ENCODE measurements around the gene BNIPL. TPM values are rescaled to one million over a fixed set of nuclear protein-coding genes. Genes with fewer than 3 reads are reported as not detected.

The BNIPL gene
- total RNA-seq, 2 donors from 2014 or later: 0.89 to 3.1 TPM

DNA sequence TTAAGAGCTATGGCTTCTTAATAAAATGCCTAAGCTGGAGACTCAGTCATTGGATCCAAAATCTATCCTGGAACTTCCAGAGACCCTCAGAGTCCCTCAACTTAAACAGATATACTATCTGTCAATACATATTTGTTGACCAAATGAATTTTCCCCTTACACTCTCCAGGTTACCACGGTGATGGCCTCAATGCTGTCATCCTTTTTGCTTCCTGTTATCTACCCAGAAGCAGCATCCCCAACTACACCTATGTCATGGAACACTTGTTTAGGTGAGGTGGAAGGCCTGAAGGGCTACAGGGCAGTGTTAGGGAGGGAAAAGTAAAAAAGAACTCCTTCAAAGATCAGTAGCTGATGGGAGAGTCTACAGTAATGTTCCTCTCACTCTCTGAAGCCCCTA lies 6.8 kb downstream of the BNIPL start:
- Mint-ChIP-seq H3K36me3 (no peaks in the 10 kb centered on the region), H3K9me3 (no peaks in the 10 kb centered on the region), H3K27ac (peak overlapping the region; percentile 23 to 90)
- DNase-seq (ENCODE audit: low spot score in 2 of 2): no peak
- peak; percentile 8 to 33 for ATAC-seq

GRCh38 chr1:151047591-151047924 lies 11.2 kb downstream of the BNIPL start, which contains the start of gene C1orf56:
Gene C1orf56 (plus strand): TSS chr1:151047751. CDS start chr1:151047848, 97 bp downstream.
- peak within 1 kb of the TSS; percentile 80 to 88 for H3K27ac Mint-ChIP-seq
- no peaks in the 10 kb centered on the region for H3K36me3 Mint-ChIP-seq
- no peaks in the 10 kb centered on the region for H3K9me3 Mint-ChIP-seq
- ATAC-seq (peak; percentile 68 to 69), DNase-seq (ENCODE audit: low spot score in 2 of 2) (peak in 1 of 2 donors; percentile 56)

DNA sequence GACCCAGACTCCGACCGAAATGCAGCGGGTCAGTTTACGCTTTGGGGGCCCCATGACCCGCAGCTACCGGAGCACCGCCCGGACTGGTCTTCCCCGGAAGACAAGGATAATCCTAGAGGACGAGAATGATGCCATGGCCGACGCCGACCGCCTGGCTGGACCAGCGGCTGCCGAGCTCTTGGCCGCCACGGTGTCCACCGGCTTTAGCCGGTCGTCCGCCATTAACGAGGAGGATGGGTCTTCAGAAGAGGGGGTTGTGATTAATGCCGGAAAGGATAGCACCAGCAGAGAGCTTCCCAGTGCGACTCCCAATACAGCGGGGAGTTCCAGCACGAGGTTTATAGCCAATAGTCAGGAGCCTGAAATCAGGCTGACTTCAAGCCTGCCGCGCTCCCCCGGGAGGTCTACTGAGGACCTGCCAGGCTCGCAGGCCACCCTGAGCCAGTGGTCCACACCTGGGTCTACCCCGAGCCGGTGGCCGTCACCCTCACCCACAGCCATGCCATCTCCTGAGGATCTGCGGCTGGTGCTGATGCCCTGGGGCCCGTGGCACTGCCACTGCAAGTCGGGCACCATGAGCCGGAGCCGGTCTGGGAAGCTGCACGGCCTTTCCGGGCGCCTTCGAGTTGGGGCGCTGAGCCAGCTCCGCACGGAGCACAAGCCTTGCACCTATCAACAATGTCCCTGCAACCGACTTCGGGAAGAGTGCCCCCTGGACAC lies 11.7 kb downstream of the BNIPL start:
- ATAC-seq: peak; percentile 70 to 84
- Mint-ChIP-seq H3K9me3 (no peaks in the 10 kb centered on the region), H3K36me3 (no peaks in the 10 kb centered on the region), H3K27ac (peak overlapping the region; percentile 80 to 88)
- peak; percentile 60 to 65 for DNase-seq (ENCODE audit: low spot score in 2 of 2)

DNA sequence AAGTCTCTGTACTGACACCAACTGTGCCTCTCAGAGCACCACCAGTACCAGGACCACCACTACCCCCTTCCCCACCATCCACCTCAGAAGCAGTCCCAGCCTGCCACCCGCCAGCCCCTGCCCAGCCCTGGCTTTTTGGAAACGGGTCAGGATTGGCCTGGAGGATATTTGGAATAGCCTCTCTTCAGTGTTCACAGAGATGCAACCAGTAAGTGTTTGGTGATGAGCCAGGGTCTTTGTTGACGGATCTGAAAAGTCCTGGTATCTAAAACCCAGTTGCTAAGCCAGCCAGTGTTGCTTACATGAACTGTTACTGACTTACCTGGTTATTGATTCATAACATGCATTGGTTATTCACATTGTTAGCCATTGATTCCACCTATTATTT lies 12.3 kb downstream of the BNIPL start:
- H3K36me3 Mint-ChIP-seq: peaks cover 0 to under 1% of the 10 kb centered on the region in 2 donors
- peak in 1 of 2 donors; percentile 12 for ATAC-seq
- no peak for DNase-seq (ENCODE audit: low spot score in 2 of 2)
- no peaks in the 10 kb centered on the region for H3K9me3 Mint-ChIP-seq
- H3K27ac Mint-ChIP-seq: peak overlapping the region in 1 of 2 donors; percentile 80

DNA sequence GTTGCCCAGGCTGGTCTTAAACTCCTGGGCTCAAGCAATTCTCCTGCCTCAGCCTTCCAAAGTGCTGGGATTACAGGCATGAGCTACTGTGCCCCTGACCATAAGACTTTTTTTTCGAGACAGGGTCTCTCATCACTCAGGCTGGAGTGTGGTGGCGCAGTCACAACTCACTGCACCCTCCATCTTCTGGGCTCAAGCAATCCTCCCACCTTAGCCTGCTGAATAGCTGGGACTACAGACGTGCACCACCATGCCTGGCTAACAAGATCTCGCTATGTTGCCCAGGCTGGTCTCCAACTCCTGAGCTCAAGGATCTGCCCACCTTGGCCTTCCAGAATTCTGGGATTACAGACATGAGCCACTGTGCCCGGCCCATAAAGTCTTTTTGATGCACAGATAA lies 13.1 kb downstream of the BNIPL start:
- Mint-ChIP-seq H3K27ac (no peak overlapping the region), H3K9me3 (no peaks in the 10 kb centered on the region), H3K36me3 (peaks cover 5 to 9% of the 10 kb centered on the region in 2 donors)
- ATAC-seq: no peak
- no peak for DNase-seq (ENCODE audit: low spot score in 2 of 2)

DNA sequence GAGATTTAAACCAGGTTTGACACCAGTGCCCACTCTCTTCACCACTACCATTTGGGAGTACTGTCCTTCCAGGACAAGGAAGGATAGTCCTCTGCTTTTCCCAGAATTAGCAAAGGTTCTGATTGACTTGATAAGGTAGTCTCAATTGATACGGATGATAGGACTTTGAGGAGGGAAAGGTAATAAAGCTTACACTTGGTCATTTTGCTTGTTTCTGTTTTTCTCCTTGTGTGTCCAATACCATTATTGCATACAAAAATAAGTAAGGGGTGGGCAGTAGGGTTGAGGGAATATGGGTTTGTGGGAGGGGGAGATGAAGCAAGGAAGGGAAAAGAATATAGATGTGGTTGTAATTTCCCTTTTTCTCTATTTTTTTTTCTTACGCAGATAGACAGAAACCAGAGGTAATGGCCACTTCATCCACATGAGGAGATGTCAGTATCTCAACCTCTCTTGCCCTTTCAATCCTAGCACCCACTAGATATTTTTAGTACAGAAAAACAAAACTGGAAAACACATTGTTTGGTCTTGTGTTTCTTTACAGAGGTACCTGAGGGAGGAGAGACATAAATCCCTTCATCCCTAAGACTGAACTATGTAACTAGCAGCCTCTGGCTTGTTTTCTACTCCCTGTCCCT lies 13.8 kb downstream of the BNIPL start:
- no peak overlapping the region for H3K27ac Mint-ChIP-seq

GRCh38 chr1:151051356-151052009 lies 15.1 kb downstream of the BNIPL start:
- peaks cover 18 to 22% of the 10 kb centered on the region in 2 donors for H3K36me3 Mint-ChIP-seq
- peak overlapping the region in 1 of 2 donors; percentile 36 for H3K27ac Mint-ChIP-seq
- DNase-seq (ENCODE audit: low spot score in 2 of 2): no peak
- ATAC-seq: no peak
- no peaks in the 10 kb centered on the region for H3K9me3 Mint-ChIP-seq

More for the DNA sequence above, 13.8 kb downstream of the BNIPL start:
- Mint-ChIP-seq H3K9me3 (no peaks in the 10 kb centered on the region), H3K36me3 (peaks cover 13 to 16% of the 10 kb centered on the region in 2 donors)
- DNase-seq (ENCODE audit: low spot score in 2 of 2) (no peak), ATAC-seq (no peak)

DNA sequence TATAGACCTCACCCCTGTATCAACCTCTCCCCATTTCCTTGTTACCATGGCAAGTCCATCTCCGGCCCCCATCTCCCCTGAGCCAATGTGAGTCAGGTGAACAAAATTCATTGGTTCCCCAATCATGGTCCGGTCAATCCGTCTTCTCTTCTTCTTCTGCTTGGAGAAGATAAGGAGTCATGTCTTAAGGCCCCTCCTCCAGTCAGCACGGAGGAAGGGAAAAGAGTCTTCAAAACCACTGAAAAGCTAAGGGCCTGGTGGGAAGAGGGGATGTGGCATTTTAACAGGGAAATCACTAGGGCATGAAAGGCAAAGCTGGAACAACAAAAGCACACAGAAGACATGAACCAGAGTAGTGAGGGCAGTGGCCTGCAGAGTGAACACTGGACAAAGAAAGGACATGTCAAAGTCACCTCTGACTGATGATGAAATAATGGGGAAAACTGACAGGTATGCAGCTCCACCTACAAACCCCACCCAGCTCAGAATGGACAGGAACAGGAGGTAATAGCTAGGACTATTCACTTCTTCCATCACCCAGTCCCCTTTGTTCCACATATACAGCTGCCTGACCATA lies 18.7 kb downstream of the BNIPL start:
- H3K27ac Mint-ChIP-seq: peak overlapping the region; percentile 98 to 99
- ATAC-seq (no peak), DNase-seq (ENCODE audit: low spot score in 2 of 2) (no peak)
- H3K36me3 Mint-ChIP-seq: peaks cover 50 to 55% of the 10 kb centered on the region in 2 donors
- no peaks in the 10 kb centered on the region for H3K9me3 Mint-ChIP-seq

GRCh38 chr1:151055581-151055980 lies 19.2 kb downstream of the BNIPL start:
- Mint-ChIP-seq H3K9me3 (no peaks in the 10 kb centered on the region), H3K27ac (peak overlapping the region; percentile 98 to 99), H3K36me3 (peaks cover 50 to 55% of the 10 kb centered on the region in 2 donors)
- ATAC-seq: no peak
- DNase-seq (ENCODE audit: low spot score in 2 of 2): no peak

DNA sequence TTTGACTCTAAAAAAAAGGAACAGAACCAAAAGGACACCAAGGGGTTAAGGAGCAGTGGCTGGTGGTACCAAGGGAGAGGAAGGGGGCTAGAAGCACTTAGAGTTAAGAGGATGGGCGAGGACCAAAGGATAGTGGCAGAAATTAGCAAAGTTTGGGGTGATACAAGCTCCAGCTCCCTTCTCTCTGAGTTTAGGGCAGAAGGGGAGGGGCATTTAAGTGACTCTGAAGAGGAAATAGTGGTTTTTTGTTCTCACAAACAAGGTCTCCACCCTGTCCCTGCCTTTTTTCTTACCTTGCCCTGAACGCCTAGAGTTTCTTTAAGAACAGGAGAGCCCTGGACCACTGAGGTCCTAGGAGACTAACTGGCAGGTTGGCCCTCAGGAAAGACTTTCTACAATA lies 19.8 kb downstream of the BNIPL start:
- no peak for ATAC-seq
- Mint-ChIP-seq H3K27ac (peak overlapping the region; percentile 98 to 99), H3K9me3 (no peaks in the 10 kb centered on the region), H3K36me3 (peaks cover 50 to 55% of the 10 kb centered on the region in 2 donors)
- DNase-seq (ENCODE audit: low spot score in 2 of 2): peak in 1 of 2 donors; percentile 16

- peak in 1 of 2 donors; percentile 33 for DNase-seq (ENCODE audit: low spot score in 2 of 2)
- peak overlapping the region; percentile 98 to 99 for H3K27ac Mint-ChIP-seq
- peaks cover 49 to 55% of the 10 kb centered on the region in 2 donors for H3K36me3 Mint-ChIP-seq
- no peak for ATAC-seq
- H3K9me3 Mint-ChIP-seq: no peaks in the 10 kb centered on the region
These were observed 22.3 kb downstream of the BNIPL start for GRCh38 chr1:151058692-151059091.

GRCh38 chr1:151059109-151060006 lies 23.0 kb downstream of the BNIPL start, which contains the start of gene CDC42SE1:
Gene CDC42SE1 (minus strand): TSS chr1:151059622. CDS start chr1:151055730, 3,892 bp downstream.
- peak within 1 kb of the TSS; percentile 98 to 99 for H3K27ac Mint-ChIP-seq
- DNase-seq (ENCODE audit: low spot score in 2 of 2): peak; percentile 85 to 86
- H3K36me3 Mint-ChIP-seq: peaks cover 43 to 51% of the 10 kb centered on the region in 2 donors
- ATAC-seq: peak; percentile 66 to 90
- no peaks in the 10 kb centered on the region for H3K9me3 Mint-ChIP-seq

- H3K27ac Mint-ChIP-seq: peak within 1 kb of the TSS; percentile 98 to 99
- H3K9me3 Mint-ChIP-seq: no peaks in the 10 kb centered on the region
- DNase-seq (ENCODE audit: low spot score in 2 of 2): peak in 1 of 2 donors; percentile 12
- H3K36me3 Mint-ChIP-seq: peaks cover 35 to 43% of the 10 kb centered on the region in 2 donors
- no peak for ATAC-seq
These were observed 23.7 kb downstream of the BNIPL start, which contains the start of gene MLLT11 for GRCh38 chr1:151060007-151060656. Gene MLLT11 (plus strand): TSS chr1:151060397. CDS start chr1:151067225, 6,828 bp downstream.

GRCh38 chr1:151060657-151061421 lies 24.5 kb downstream of the BNIPL start:
- Mint-ChIP-seq H3K36me3 (peaks cover 34 to 38% of the 10 kb centered on the region in 2 donors), H3K9me3 (no peaks in the 10 kb centered on the region), H3K27ac (peak overlapping the region; percentile 71 to 98)
- DNase-seq (ENCODE audit: low spot score in 2 of 2) (no peak), ATAC-seq (no peak)

DNA sequence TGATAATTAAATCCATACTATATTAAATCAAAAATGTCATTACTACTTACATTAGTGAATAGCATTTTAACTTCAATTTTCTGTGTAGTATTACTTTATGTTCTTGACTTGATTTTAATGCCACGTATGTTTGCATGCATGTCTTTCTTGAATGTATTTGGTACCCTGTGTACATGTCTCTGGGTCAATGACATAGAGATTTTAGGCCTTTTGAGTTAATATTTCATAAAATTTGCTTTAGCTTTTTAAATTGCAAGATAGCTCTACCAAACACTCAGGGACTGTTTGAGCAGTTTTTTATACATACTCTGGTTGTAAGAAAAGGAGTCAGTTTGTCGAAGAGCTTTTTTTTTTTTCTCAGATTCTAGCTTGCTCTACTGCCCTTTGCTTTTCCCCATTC lies 25.3 kb downstream of the BNIPL start:
- Mint-ChIP-seq H3K9me3 (no peaks in the 10 kb centered on the region), H3K36me3 (peaks cover 30 to 31% of the 10 kb centered on the region in 2 donors), H3K27ac (no peak overlapping the region)
- ATAC-seq (no peak), DNase-seq (ENCODE audit: low spot score in 2 of 2) (no peak)

Measured in activated naive CD4-positive, alpha-beta T cell treated with anti-CD3 and anti-CD28 coated beads, Interleukin-2, amount 50 U/mL, for 72 hours (primary cell).